Progenitor cell of endocrine pancreas (in vitro differentiated cells): Measurements from ENCODE around the gene FAM209A. TPM values are rescaled to one million over a fixed set of nuclear protein-coding genes. Genes with fewer than 3 reads are reported as not detected.

ENCODE experiments used
- DNase-seq: peaks from one replicate; pipeline ENCODE4 v3.0.0; 2021; ENCODE audit warnings: low spot score; ENCODE audit not compliant: unreplicated experiment
- H3K27ac Mint-ChIP-seq: 2 replicates; pipeline ENCODE4 v1.8.0; 2021; ENCODE audit warnings: mild to moderate bottlenecking, moderate library complexity, mixed read lengths
- H3K27me3 Mint-ChIP-seq: 2 replicates; pipeline ENCODE4 v1.8.0; 2021; ENCODE audit warnings: mixed read lengths
- H3K36me3 Mint-ChIP-seq: 2 replicates; pipeline ENCODE4 v1.8.0; 2022; ENCODE audit warnings: mixed read lengths; ENCODE audit not compliant: insufficient read depth
- H3K4me1 Mint-ChIP-seq: 2 replicates; pipeline ENCODE4 v1.8.0; 2021; ENCODE audit warnings: low read depth, mixed read lengths
- H3K4me3 Mint-ChIP-seq: 2 replicates; pipeline ENCODE4 v1.8.0; 2021; ENCODE audit warnings: low read depth, mild to moderate bottlenecking, moderate library complexity, mixed read lengths
- H3K9me3 Mint-ChIP-seq: 2 replicates; pipeline ENCODE4 v1.8.0; 2021; ENCODE audit warnings: low read depth, mixed read lengths
- total RNA-seq: library from RNA; stranded (reverse); gene quantifications from 2 replicates; pipeline ENCODE4 v1.2.1, GENCODE V29; 2021
- TF ChIP-seq, protein P1 (sequence below): fragments of 200-600 bp; sonication (generic); IDR thresholded peaks from one replicate; pipeline ENCODE4 v1.5.0; 2021; ENCODE audit warnings: antibody characterized with exemption, mild to moderate bottlenecking; ENCODE audit not compliant: unreplicated experiment

The FAM209A gene
- total RNA-seq, 1 donor from 2014 or later = not detected

DNA sequence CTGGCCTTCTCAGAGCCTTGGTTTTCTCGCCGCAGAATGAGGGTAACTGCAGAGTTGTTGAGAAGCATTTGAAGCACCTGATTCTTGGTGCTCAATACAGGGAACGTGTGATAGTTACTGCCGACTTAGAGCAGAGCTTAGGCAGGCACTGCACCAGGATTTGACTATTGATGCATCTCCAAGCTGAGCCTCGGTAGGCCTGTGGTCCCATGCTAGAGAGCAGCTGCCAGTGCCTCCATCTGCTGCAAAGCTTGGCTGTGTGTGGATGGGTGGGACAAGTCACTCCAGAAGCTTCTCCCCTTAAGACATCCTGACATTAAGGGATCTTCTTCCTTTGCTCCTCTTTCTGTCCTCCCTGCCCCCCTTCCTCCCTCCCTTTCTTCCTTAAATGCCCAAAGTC is 49.4 kb downstream of the FAM209A start:
- Mint-ChIP-seq H3K4me3 (no peak overlapping the region), H3K4me1 (no peaks in the 10 kb centered on the region), H3K27me3 (peaks cover 9% of the 10 kb centered on the region), H3K27ac (no peak overlapping the region), H3K36me3 (no peaks in the 10 kb centered on the region), H3K9me3 (no peaks in the 10 kb centered on the region)
- TF ChIP-seq, protein P1, sequence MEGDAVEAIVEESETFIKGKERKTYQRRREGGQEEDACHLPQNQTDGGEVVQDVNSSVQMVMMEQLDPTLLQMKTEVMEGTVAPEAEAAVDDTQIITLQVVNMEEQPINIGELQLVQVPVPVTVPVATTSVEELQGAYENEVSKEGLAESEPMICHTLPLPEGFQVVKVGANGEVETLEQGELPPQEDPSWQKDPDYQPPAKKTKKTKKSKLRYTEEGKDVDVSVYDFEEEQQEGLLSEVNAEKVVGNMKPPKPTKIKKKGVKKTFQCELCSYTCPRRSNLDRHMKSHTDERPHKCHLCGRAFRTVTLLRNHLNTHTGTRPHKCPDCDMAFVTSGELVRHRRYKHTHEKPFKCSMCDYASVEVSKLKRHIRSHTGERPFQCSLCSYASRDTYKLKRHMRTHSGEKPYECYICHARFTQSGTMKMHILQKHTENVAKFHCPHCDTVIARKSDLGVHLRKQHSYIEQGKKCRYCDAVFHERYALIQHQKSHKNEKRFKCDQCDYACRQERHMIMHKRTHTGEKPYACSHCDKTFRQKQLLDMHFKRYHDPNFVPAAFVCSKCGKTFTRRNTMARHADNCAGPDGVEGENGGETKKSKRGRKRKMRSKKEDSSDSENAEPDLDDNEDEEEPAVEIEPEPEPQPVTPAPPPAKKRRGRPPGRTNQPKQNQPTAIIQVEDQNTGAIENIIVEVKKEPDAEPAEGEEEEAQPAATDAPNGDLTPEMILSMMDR = no peak
- no peak for DNase-seq

DNA sequence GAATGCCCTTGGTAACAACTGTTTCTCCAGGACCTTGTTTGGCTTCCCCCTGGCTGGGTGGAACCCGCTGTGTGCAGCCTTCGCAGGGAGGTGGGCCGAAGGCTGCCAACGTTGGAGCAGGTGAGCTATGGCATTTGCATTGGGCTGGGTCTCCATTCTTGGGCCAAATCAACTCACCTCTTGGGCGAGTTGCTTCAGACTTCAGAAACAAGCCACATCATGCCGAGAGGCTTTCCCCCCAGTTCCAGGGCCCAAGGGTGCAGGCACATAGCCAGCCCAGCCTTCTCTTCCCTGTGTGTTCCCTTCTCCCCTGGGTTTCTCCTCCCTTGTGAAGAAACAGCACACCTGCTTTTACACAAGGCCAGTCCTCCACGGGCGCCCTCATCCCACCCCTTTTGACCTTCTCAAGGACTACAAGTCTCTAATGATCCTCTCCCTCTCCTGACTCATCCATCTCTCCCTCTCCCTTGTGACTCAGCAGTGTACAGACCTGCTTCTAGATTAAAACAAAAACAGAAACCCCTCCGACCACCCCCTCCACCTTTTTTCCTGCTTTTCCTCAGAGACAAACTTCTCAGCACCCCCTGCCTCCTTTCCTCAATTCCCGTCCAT is 50.1 kb downstream of the FAM209A start:
- H3K27ac Mint-ChIP-seq = no peak overlapping the region
- H3K9me3 Mint-ChIP-seq = no peaks in the 10 kb centered on the region
- no peaks in the 10 kb centered on the region for H3K4me1 Mint-ChIP-seq
- TF ChIP-seq, protein P1 = no peak
- no peak for DNase-seq
- H3K4me3 Mint-ChIP-seq = no peak overlapping the region
- no peaks in the 10 kb centered on the region for H3K36me3 Mint-ChIP-seq
- peaks cover 9% of the 10 kb centered on the region for H3K27me3 Mint-ChIP-seq

DNA sequence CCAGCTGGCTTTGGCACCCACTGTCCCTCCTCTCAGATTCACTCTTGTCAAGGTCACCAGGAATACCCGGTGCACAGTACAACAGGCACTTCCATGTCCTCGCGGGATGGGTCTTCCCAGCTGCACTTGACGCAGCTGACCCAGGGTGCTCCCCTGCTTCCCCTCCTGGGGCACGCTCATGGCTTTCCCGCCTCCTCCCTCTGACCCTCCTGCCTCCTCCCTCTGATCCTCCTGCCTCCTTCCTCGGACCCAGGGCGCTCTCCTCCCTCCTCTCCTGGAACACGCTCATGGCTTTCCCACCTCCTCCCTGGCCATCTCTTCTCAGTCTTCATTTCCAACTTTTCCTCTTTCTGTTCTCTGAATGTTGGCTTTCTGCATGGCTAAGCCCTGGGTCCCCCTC is 50.6 kb downstream of the FAM209A start:
- Mint-ChIP-seq H3K4me3 (no peak overlapping the region), H3K27ac (no peak overlapping the region), H3K4me1 (no peaks in the 10 kb centered on the region), H3K36me3 (no peaks in the 10 kb centered on the region), H3K27me3 (peaks cover 9% of the 10 kb centered on the region), H3K9me3 (no peaks in the 10 kb centered on the region)
- TF ChIP-seq, protein P1 = no peak
- no peak for DNase-seq

Other genes starting within 250 kb of the FAM209A start
- gene FAM210B, start 165.8 kb upstream of the FAM209A start, total RNA-seq = 60.3 and 67.2 TPM in 2 replicates
- gene AURKA, start 132.5 kb upstream of the FAM209A start, total RNA-seq = 24.5 and 26.1 TPM in 2 replicates
- 43.5 and 46.8 TPM in 2 replicates for gene CSTF1, start 132.1 kb upstream of the FAM209A start, total RNA-seq
- 0.09 and 0.26 TPM in 2 replicates for gene CASS4, start 112.5 kb upstream of the FAM209A start, total RNA-seq
- 62.6 and 65.5 TPM in 2 replicates for gene RTF2, start 56.1 kb upstream of the FAM209A start, total RNA-seq
- not detected in 2 replicates for gene FAM209B, start 8.5 kb downstream of the FAM209A start, total RNA-seq
- gene TFAP2C, start 104.6 kb downstream of the FAM209A start, total RNA-seq = 0.50 and 0.80 TPM in 2 replicates